Measurements from ENCODE around the gene NKAIN4. TPM values are rescaled to one million over a fixed set of nuclear protein-coding genes. Genes with fewer than 3 reads are reported as not detected.

Gene NKAIN4
- total RNA-seq, 1 experiment from 2014 or later: not detected

DNA sequence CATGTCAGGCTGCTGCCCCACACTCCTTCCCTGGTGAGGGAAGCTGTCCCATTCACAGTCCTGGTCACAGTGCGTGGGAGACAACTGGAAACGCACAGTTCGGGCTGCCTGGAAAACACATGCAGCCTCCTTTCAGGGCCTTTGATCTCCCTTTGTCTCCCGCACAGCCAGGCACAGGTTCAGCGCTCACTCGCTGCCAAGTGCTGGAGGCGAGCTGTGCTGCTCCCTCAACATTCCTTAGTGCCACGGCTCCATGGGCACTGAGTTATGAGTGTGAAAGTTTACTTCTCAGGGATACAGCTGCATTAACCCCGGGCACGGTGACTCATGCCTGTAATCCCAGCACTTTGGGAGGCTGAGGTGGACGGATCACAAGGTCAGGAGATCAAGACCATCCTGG, 47.4 kb downstream of the NKAIN4 start:
- Histone ChIP-seq H3K9me3 (ENCODE audit: insufficient read depth, low read depth) (no peaks in the 10 kb centered on the region), H3K9me2 (ENCODE audit: insufficient read depth) (no peaks in the 10 kb centered on the region), H3K4me3 (no peak overlapping the region), H2AFZ (no peak overlapping the region), H3K36me3 (ENCODE audit: low read depth) (peaks cover 43% of the 10 kb centered on the region; the same call in 1 of the 2 replicates), H3F3A (ENCODE audit: insufficient read depth, low read depth) (peaks cover 10% of the 10 kb centered on the region), H4K20me1 (ENCODE audit: insufficient read depth) (peaks cover 97% of the 10 kb centered on the region), H3K4me2 (no peak overlapping the region), H3K79me2 (ENCODE audit: low read depth) (peaks cover 87% of the 10 kb centered on the region), H3K27ac (peak overlapping the region; percentile 4; the same call in 1 of the 2 replicates), H3K27me3 (ENCODE audit: insufficient read depth, low read depth) (no peaks in the 10 kb centered on the region), H3K4me1 (replicated peaks; ENCODE audit: insufficient read depth) (no peaks in the 10 kb centered on the region)
- TF ChIP-seq, protein P1, sequence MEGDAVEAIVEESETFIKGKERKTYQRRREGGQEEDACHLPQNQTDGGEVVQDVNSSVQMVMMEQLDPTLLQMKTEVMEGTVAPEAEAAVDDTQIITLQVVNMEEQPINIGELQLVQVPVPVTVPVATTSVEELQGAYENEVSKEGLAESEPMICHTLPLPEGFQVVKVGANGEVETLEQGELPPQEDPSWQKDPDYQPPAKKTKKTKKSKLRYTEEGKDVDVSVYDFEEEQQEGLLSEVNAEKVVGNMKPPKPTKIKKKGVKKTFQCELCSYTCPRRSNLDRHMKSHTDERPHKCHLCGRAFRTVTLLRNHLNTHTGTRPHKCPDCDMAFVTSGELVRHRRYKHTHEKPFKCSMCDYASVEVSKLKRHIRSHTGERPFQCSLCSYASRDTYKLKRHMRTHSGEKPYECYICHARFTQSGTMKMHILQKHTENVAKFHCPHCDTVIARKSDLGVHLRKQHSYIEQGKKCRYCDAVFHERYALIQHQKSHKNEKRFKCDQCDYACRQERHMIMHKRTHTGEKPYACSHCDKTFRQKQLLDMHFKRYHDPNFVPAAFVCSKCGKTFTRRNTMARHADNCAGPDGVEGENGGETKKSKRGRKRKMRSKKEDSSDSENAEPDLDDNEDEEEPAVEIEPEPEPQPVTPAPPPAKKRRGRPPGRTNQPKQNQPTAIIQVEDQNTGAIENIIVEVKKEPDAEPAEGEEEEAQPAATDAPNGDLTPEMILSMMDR (conservative IDR thresholded peaks at IDR 0.05): no peak
- TF ChIP-seq EZH2 (IDR thresholded peaks at IDR 0.05; ENCODE audit: low read depth): no peak
- BruUV-seq (replicated peaks): no TSS peak
- intact Hi-C loops (cut with micrococcal nuclease; ENCODE audit: unreplicated experiment): no loop called here
- ChIA-PET CTCF (no interaction called here), POLR2A (ENCODE audit: unreplicated experiment) (no interaction called here)
- DNase-seq: peak in 1 of 2 experiments; percentile 76

DNA sequence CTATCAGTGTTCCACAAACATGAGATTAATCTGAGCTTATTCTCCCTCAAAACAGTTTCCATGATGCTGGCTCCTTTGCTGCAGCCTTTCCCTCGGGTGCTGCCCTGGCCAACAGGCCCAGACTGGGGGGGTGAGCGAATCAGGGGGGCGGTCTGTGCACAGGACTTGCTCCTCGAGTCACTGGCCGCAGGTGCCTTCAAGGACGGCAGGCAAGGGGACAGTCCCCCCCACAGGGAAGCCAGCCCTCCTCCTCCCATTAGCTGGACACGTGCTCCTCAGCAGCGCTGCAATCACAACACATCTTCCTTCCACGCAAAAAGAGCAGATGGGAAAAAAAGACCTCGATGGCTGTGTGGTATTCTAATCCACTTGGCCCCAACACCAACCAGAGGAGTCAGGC, 48.4 kb downstream of the NKAIN4 start:
- no peaks in the 10 kb centered on the region for H3K4me1 ChIP-seq (replicated peaks; ENCODE audit: insufficient read depth)
- H3K9me3 ChIP-seq (ENCODE audit: insufficient read depth, low read depth): no peaks in the 10 kb centered on the region
- H3K9me2 ChIP-seq (ENCODE audit: insufficient read depth): no peaks in the 10 kb centered on the region
- intact Hi-C loops (cut with micrococcal nuclease; ENCODE audit: unreplicated experiment): no loop called here
- H3K79me2 ChIP-seq (ENCODE audit: low read depth): peaks cover 87% of the 10 kb centered on the region
- no peak overlapping the region for H3K4me2 ChIP-seq
- no peak overlapping the region for H2AFZ ChIP-seq
- ChIA-PET CTCF (interaction anchor here (0.6 kb wide), 1 partner anchor 19 kb away, joined by 3 read pairs; no protein-coding TSS in a partner anchor), POLR2A (ENCODE audit: unreplicated experiment) (interaction anchor here (0.5 kb wide), 1 partner anchor 69 kb away, joined by 3 read pairs; no protein-coding TSS in a partner anchor)
- peaks cover 43% of the 10 kb centered on the region; the same call in 1 of the 2 replicates for H3K36me3 ChIP-seq (ENCODE audit: low read depth)
- H4K20me1 ChIP-seq (ENCODE audit: insufficient read depth): peaks cover 98% of the 10 kb centered on the region
- no TSS peak for BruUV-seq (replicated peaks)
- no peak overlapping the region for H3K27ac ChIP-seq
- no peak for DNase-seq
- no peak overlapping the region for H3K4me3 ChIP-seq
- no peak for TF ChIP-seq EZH2 (IDR thresholded peaks at IDR 0.05; ENCODE audit: low read depth)
- H3F3A ChIP-seq (ENCODE audit: insufficient read depth, low read depth): peaks cover 10% of the 10 kb centered on the region
- no peaks in the 10 kb centered on the region for H3K27me3 ChIP-seq (ENCODE audit: insufficient read depth, low read depth)

DNA sequence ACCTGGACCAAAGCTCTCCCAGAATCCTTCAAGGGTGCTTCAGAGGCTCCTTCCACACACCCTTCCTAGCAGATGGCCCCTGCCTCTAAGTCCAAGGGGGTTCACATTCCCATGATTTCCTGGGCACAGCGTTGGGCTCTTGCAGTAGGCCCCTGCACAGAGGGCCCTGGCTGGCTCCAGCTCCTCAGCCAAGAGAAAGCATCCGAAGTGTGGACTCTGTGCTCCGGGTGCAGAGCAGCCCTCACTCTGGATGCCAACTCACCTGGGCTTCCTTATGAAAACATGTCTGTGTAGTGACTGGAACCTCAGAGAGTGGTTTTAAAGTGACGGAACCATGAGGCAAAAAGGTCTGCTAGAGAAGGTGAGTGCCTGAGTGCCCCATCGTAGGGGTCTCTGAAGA, 49.9 kb downstream of the NKAIN4 start:
- H3K36me3 ChIP-seq (ENCODE audit: low read depth): peaks cover 35% of the 10 kb centered on the region; the same call in 1 of the 2 replicates
- peaks cover 87% of the 10 kb centered on the region for H3K79me2 ChIP-seq (ENCODE audit: low read depth)
- POLR2A ChIA-PET (ENCODE audit: unreplicated experiment): interaction anchor here (0.7 kb wide), 1 partner anchor 556 kb away, joined by 3 read pairs; no protein-coding TSS in a partner anchor
- TF ChIP-seq EZH2 (IDR thresholded peaks at IDR 0.05; ENCODE audit: low read depth): no peak
- TF ChIP-seq, protein P1 (conservative IDR thresholded peaks at IDR 0.05): no peak
- no peak overlapping the region for H3K4me2 ChIP-seq
- H3K9me2 ChIP-seq (ENCODE audit: insufficient read depth): no peaks in the 10 kb centered on the region
- intact Hi-C loops (cut with micrococcal nuclease; ENCODE audit: unreplicated experiment): no loop called here
- no TSS peak for BruUV-seq (replicated peaks)
- no peak overlapping the region for H3K4me3 ChIP-seq
- CTCF ChIA-PET: no interaction called here
- no peaks in the 10 kb centered on the region for H3K4me1 ChIP-seq (replicated peaks; ENCODE audit: insufficient read depth)
- H3K9me3 ChIP-seq (ENCODE audit: insufficient read depth, low read depth): no peaks in the 10 kb centered on the region
- H3K27me3 ChIP-seq (ENCODE audit: insufficient read depth, low read depth): no peaks in the 10 kb centered on the region
- no peak overlapping the region for H3K27ac ChIP-seq
- H4K20me1 ChIP-seq (ENCODE audit: insufficient read depth): peaks cover 98% of the 10 kb centered on the region
- no peak for DNase-seq
- H3F3A ChIP-seq (ENCODE audit: insufficient read depth, low read depth): peaks cover 10% of the 10 kb centered on the region
- no peak overlapping the region for H2AFZ ChIP-seq

Data from PC-9 (cell line).